HEK293 (cell line): ENCODE measurements around the gene CTNNBL1.

ENCODE experiments used
- ZNF132 ChIP-seq: fragments of 450-650 bp; formaldehyde crosslinking; IDR thresholded peaks from 2 replicates; pipeline ENCODE4 v1.5.1; 2017; ENCODE audit warnings: missing biosample characterization, missing genetic modification characterization, borderline replicate concordance
- ZNF530 ChIP-seq: fragments of 450-650 bp; formaldehyde crosslinking; IDR thresholded peaks from 2 replicates; pipeline ENCODE4 v1.5.1; 2016; ENCODE audit warnings: low read depth, missing biosample characterization, missing genetic modification characterization
- ZNF792 ChIP-seq: fragments of 450-650 bp; formaldehyde crosslinking; IDR thresholded peaks from 2 replicates; pipeline ENCODE4 v1.5.1; 2016; ENCODE audit warnings: missing biosample characterization, missing genetic modification characterization

DNA sequence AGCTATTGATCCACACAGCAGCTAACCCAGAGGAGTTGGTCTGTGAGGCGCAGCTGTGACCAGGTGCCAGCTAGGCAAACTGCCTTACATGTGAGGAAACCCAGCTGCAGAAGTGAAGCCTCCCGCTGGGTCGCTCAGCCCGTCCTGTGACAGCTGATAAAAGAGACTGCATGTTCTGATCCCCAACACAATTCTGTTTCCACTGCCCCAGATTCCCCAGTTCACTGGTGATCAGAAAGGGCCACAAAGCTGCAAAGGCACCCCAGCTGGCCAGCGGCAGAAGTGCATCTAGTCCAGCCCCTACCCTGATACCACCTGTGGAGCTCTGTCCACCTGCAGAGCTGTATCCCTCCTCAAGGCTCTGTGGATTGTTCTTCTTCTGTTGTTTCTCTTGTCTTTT lies 64.5 kb downstream of the CTNNBL1 start:
- TF ChIP-seq ZNF792 (tag by site-specific recombination) (no peak), ZNF530 (tag by site-specific recombination) (no peak), ZNF132 (tag by site-specific recombination) (no peak)
